Activated B cell treated with CpG ODN at 0.5 μM for 24 hours (primary cell): ENCODE measurements around the gene USP22. TPM values are rescaled to one million over a fixed set of nuclear protein-coding genes. Genes with fewer than 3 reads are reported as not detected.

Experiments
- ATAC-seq: fragments of 200-7000 bp; cut with Tn5 transposase; one replicate; pipeline ENCODE4 v1.10.0; 2021; ENCODE audit warnings: low read depth, mild to moderate bottlenecking, moderate library complexity
- CTCF ChIA-PET: fragments of 350-600 bp; sonication (Branson Sonifier 250); formaldehyde crosslinking; loops from one replicate; lab custom pipeline; 2021; ENCODE audit warnings: antibody characterized with exemption; lab: Charles Lee
- POLR2A ChIA-PET: fragments of 350-600 bp; sonication (Branson Sonifier 250); formaldehyde crosslinking; loops from one replicate; lab custom pipeline; 2021; ENCODE audit warnings: antibody characterized with exemption; lab: Charles Lee
- DNase-seq: peaks from one replicate; pipeline ENCODE4 v3.0.0; 2022
- H3K27ac Mint-ChIP-seq: one replicate; pipeline ENCODE4 v1.8.0; 2020; ENCODE audit warnings: mixed read lengths
- H3K27me3 Mint-ChIP-seq: one replicate; pipeline ENCODE4 v1.8.0; 2021; ENCODE audit warnings: mixed read lengths
- H3K36me3 Mint-ChIP-seq: one replicate; pipeline ENCODE4 v1.8.0; 2021; ENCODE audit warnings: low read depth, mixed read lengths
- H3K4me1 Mint-ChIP-seq: one replicate; pipeline ENCODE4 v1.8.0; 2021; ENCODE audit warnings: mixed read lengths
- H3K4me3 Mint-ChIP-seq: one replicate; pipeline ENCODE4 v1.8.0; 2020; ENCODE audit warnings: mild to moderate bottlenecking, mixed read lengths
- H3K9me3 Mint-ChIP-seq: one replicate; pipeline ENCODE4 v1.8.0; 2020; ENCODE audit warnings: mixed read lengths
- CTCF ChIP-seq: fragments of 200-600 bp; IDR thresholded peaks from one replicate; pipeline ENCODE4 v1.8.0; 2022; ENCODE audit warnings: antibody characterized with exemption, mild to moderate bottlenecking
- intact Hi-C: fragments of 100-400 bp; cut with micrococcal nuclease; formaldehyde crosslinking; loops from one replicate; pipeline ENCODE4 v1.15.1; 2024
- total RNA-seq: library from RNA; stranded (reverse); gene quantifications from 2 replicates; pipeline ENCODE4 v1.2.3, GENCODE V29; 2022

Gene USP22
- total RNA-seq, 1 donor from 2014 or later: 156 TPM

- H3K27ac Mint-ChIP-seq: peak overlapping the region; percentile 92
- DNase-seq (no peak), ATAC-seq (no peak)
- ChIA-PET CTCF (no interaction called here), POLR2A (interaction anchor here (0.7 to 2.6 kb wide), 4 partner anchors 8 to 253 kb away, joined by 3 to 27 read pairs (median 4); partner anchors contain the start of gene USP22)
- H3K4me1 Mint-ChIP-seq: peaks cover 92% of the 10 kb centered on the region
- no peaks in the 10 kb centered on the region for H3K9me3 Mint-ChIP-seq
- no peaks in the 10 kb centered on the region for H3K27me3 Mint-ChIP-seq
- intact Hi-C loops: no loop called here
- no peak for TF ChIP-seq CTCF
- peak overlapping the region; percentile 83 for H3K4me3 Mint-ChIP-seq
- H3K36me3 Mint-ChIP-seq: peaks cover 35% of the 10 kb centered on the region
These were observed 7.4 kb downstream of the USP22 start for GRCh38 chr17:21035406-21035805.

GRCh38 chr17:21034340-21035235 is 8.2 kb downstream of the USP22 start:
- intact Hi-C loops: loop anchor here (1.0 kb wide), 1 partner anchor 9 kb away; the partner anchor contains the start of gene USP22
- ChIA-PET CTCF (interaction anchor here (2.1 kb wide), 1 partner anchor 9 kb away, joined by 8 read pairs; the partner anchor contains the start of gene USP22), POLR2A (interaction anchor here (0.5 to 2.6 kb wide), 5 partner anchors 8 to 218 kb away, joined by 3 to 27 read pairs (median 3); partner anchors contain the start of gene USP22)
- ATAC-seq: peak; percentile 75
- peak overlapping the region; percentile 83 for H3K4me3 Mint-ChIP-seq
- H3K27ac Mint-ChIP-seq: peak overlapping the region; percentile 92
- H3K9me3 Mint-ChIP-seq: no peaks in the 10 kb centered on the region
- TF ChIP-seq CTCF: no peak
- no peaks in the 10 kb centered on the region for H3K27me3 Mint-ChIP-seq
- no peak for DNase-seq
- H3K4me1 Mint-ChIP-seq: peaks cover 92% of the 10 kb centered on the region
- peaks cover 34% of the 10 kb centered on the region for H3K36me3 Mint-ChIP-seq

DNA sequence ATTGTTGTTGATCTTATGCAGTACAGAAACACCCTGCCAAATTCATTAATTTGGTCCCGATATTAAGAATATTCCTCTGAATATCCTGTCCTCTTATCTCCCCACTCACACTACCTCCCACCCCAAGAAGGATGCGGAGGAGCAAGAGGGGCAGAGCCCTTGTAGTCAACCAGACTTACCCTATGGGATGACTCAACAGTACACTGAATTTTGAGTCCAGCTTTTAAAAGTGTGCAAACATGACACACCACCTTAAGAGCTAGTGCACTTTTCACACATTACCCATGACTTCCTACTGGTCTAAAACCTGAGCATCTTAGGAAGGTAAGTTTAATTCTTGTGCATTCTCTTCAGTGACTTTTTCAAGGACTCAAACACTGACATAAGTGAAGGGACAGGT is 9.5 kb downstream of the USP22 start:
- TF ChIP-seq CTCF: no peak
- ATAC-seq (no peak), DNase-seq (no peak)
- Mint-ChIP-seq H3K27me3 (no peaks in the 10 kb centered on the region), H3K4me1 (peaks cover 94% of the 10 kb centered on the region), H3K4me3 (peak overlapping the region; percentile 44), H3K27ac (peak overlapping the region; percentile 92), H3K9me3 (no peaks in the 10 kb centered on the region), H3K36me3 (peaks cover 36% of the 10 kb centered on the region)
- intact Hi-C loops: no loop called here
- POLR2A ChIA-PET: interaction anchor here (2.6 kb wide), 1 partner anchor 10 kb away, joined by 27 read pairs; the partner anchor contains the start of gene USP22
- CTCF ChIA-PET: interaction anchor here (2.1 kb wide), 1 partner anchor 10 kb away, joined by 8 read pairs; the partner anchor contains the start of gene USP22

DNA sequence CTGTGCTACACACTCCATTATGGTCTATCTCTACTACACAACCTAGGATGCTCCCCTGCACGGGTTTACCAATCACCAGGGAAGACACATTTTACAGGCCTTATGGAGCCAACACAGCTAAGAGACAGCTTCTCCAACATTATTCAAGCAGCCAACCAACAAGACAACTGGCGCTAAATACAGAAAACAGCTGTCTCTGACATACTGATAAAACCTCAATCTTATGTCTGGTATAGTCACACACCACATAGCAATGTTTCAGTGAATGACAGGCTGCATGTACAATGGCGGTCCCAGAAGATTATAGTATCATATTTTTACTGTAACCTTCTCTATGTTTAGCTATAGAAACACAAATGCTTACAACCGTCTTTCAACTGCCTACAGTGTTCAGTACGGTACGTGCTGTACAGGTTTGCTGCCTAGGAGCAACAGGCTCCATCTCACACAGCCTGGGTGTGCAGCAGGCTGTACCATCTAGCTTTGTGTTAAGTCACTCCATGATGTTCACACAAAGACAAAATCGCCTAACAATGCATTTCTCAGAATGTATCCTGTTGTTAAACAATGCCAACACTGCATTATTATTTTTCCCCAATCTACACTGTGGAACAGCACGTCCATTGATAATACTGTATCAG is 10.9 kb downstream of the USP22 start:
- Mint-ChIP-seq H3K36me3 (peaks cover 36% of the 10 kb centered on the region), H3K27ac (no peak overlapping the region), H3K4me1 (peaks cover 85% of the 10 kb centered on the region), H3K9me3 (no peaks in the 10 kb centered on the region), H3K27me3 (no peaks in the 10 kb centered on the region), H3K4me3 (no peak overlapping the region)
- no peak for TF ChIP-seq CTCF
- ChIA-PET CTCF (interaction anchor here (1.2 kb wide), 1 partner anchor 68 kb away, joined by 3 read pairs; no protein-coding TSS in a partner anchor), POLR2A (interaction anchor here (0.6 kb wide), 1 partner anchor 25 kb away, joined by 3 read pairs; no protein-coding TSS in a partner anchor)
- intact Hi-C loops: no loop called here
- DNase-seq (no peak), ATAC-seq (no peak)
